OCI-LY7 (cell line): ENCODE results near the gene WDTC1.

Experiments used
- EZH2phosphoT487 ChIP-seq: fragments of 200-600 bp; sonication (generic); IDR thresholded peaks from 2 replicates; pipeline ENCODE4 v1.6.1; 2018; ENCODE audit warnings: low read depth, borderline replicate concordance, mild to moderate bottlenecking, mixed run types, antibody characterized with exemption, low read length, moderate library complexity, mixed read lengths
- TF ChIP-seq, protein P1 (sequence below): fragments of 200-600 bp; sonication (generic); conservative IDR thresholded peaks from 2 replicates; pipeline ENCODE4 v1.5.1; 2014; ENCODE audit warnings: mild to moderate bottlenecking, antibody characterized with exemption, low read length, moderate library complexity, mixed read lengths

DNA sequence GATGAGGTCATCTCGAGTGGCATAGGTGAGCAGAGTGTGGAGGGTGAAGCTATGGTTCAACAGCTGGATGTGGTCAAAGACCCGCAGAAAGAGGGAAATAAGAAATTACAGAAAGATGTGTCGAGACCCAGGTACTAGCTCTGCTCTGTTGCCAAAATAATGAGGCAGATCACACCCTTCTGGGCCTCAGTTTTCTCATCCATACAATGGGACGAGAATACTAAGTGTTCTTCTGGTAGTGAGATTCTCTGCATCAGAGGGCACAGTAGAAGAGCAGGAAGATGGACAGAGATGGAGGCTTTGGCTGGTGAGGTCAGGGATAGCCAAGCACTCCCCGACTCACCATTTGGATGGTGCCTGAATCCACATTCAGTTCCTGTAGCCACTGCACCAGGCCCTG, 121.3 kb downstream of the WDTC1 start:
- TF ChIP-seq, protein P1, sequence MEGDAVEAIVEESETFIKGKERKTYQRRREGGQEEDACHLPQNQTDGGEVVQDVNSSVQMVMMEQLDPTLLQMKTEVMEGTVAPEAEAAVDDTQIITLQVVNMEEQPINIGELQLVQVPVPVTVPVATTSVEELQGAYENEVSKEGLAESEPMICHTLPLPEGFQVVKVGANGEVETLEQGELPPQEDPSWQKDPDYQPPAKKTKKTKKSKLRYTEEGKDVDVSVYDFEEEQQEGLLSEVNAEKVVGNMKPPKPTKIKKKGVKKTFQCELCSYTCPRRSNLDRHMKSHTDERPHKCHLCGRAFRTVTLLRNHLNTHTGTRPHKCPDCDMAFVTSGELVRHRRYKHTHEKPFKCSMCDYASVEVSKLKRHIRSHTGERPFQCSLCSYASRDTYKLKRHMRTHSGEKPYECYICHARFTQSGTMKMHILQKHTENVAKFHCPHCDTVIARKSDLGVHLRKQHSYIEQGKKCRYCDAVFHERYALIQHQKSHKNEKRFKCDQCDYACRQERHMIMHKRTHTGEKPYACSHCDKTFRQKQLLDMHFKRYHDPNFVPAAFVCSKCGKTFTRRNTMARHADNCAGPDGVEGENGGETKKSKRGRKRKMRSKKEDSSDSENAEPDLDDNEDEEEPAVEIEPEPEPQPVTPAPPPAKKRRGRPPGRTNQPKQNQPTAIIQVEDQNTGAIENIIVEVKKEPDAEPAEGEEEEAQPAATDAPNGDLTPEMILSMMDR: no peak
- no peak for TF ChIP-seq EZH2phosphoT487
